Thymus (tissue), 11 donors: ENCODE data around the gene CFAP74. TPM values are rescaled to one million over a fixed set of nuclear protein-coding genes. Genes with fewer than 3 reads are reported as not detected.

Experiments
- DNase-seq, 9 donors: peaks; one replicate each; pipeline ENCODE4 v3.0.0-alpha.2; 2013; ENCODE audit warnings: low spot score in 9 of 9, low read depth in 6 of 9, missing footprints in 1 of 9
- H3K27ac ChIP-seq, 2 donors: one replicate each; pipeline ENCODE4 v1.5.1; 2013; ENCODE audit warnings: control low read depth in 1 of 2, low read depth in 1 of 2, low read length in 1 of 2, mild to moderate bottlenecking in 1 of 2, moderate library complexity in 1 of 2
- H3K27me3 ChIP-seq, 2 donors: one replicate each; pipeline ENCODE4 v1.5.1; 2013; ENCODE audit warnings: low read length in 1 of 2; ENCODE audit not compliant: control insufficient read depth in 2 of 2, insufficient read depth in 1 of 2
- H3K36me3 ChIP-seq, 2 donors: one replicate each; pipeline ENCODE4 v1.5.1; 2013; ENCODE audit warnings: low read length in 1 of 2, mild to moderate bottlenecking in 1 of 2, moderate library complexity in 1 of 2; ENCODE audit not compliant: control insufficient read depth in 2 of 2, insufficient read depth in 2 of 2
- H3K4me1 ChIP-seq, 2 donors: one replicate each; pipeline ENCODE4 v1.5.1; 2013; ENCODE audit warnings: low read length in 2 of 2; ENCODE audit not compliant: control insufficient read depth in 2 of 2, insufficient read depth in 2 of 2
- H3K4me3 ChIP-seq, 2 donors: one replicate each; pipeline ENCODE4 v1.5.1; 2013; ENCODE audit warnings: low read length in 2 of 2, control low read depth in 1 of 2, mild to moderate bottlenecking in 1 of 2
- H3K9me3 ChIP-seq, 2 donors: one replicate each; pipeline ENCODE4 v1.5.1; 2013; ENCODE audit warnings: low read length in 1 of 2, mild to moderate bottlenecking in 1 of 2; ENCODE audit not compliant: control insufficient read depth in 2 of 2, insufficient read depth in 1 of 2
- WGBS: extraction: QIAGEN DNeasy Blood & Tissue Kit; methylation state at CpG from one replicate; pipeline ENCODE4 v1.1.7; 2013; 5-methylcytosine and 5-hydroxymethylcytosine counted together
- polyA plus RNA-seq: library from polyadenylated mRNA; stranded (reverse); fragments of 200-250 nt; gene quantifications from one replicate; pipeline ENCODE4 v1.2.3, GENCODE V29; 2013
- total RNA-seq: library from RNA; stranded (reverse); fragments of 120-200 nt; gene quantifications from one replicate; pipeline ENCODE4 v1.2.4, GENCODE V29; 2013
- donor health status: healthy.

The CFAP74 gene
- total and polyA plus RNA-seq, 2 donors, result 0.09 to 0.16 TPM

- no peaks in the 10 kb centered on the region for H3K9me3 ChIP-seq
- H3K36me3 ChIP-seq, result no peaks in the 10 kb centered on the region
- peaks cover 2 to 9% of the 10 kb centered on the region in 2 donors for H3K4me1 ChIP-seq
- peak overlapping the region; percentile 40 to 54 for H3K4me3 ChIP-seq
- no peak for DNase-seq
- H3K27ac ChIP-seq, result no peak overlapping the region
- peaks cover 68 to 88% of the 10 kb centered on the region in 2 donors for H3K27me3 ChIP-seq
- WGBS, result 38% methylated on average over 14 of the region's 14 CpGs
Observed at GRCh38 chr1:2049225-2049717, 45.7 kb upstream of the CFAP74 start.

- no peak for DNase-seq
- no peak overlapping the region for H3K27ac ChIP-seq
- WGBS, result 78% methylated on average over 25 of the region's 25 CpGs
- no peaks in the 10 kb centered on the region for H3K9me3 ChIP-seq
- H3K4me1 ChIP-seq, result peaks cover 2 to 9% of the 10 kb centered on the region in 2 donors
- peaks cover 70 to 93% of the 10 kb centered on the region in 2 donors for H3K27me3 ChIP-seq
- H3K36me3 ChIP-seq, result no peaks in the 10 kb centered on the region
- no peak overlapping the region for H3K4me3 ChIP-seq
Observed at GRCh38 chr1:2047749-2048729, 44.5 kb upstream of the CFAP74 start.

- H3K4me1 ChIP-seq, result peaks cover 2 to 9% of the 10 kb centered on the region in 2 donors
- 46% methylated on average over 25 of the region's 25 CpGs for WGBS
- peaks cover 67 to 89% of the 10 kb centered on the region in 2 donors for H3K27me3 ChIP-seq
- H3K9me3 ChIP-seq, result no peaks in the 10 kb centered on the region
- no peak for DNase-seq
- no peak overlapping the region for H3K4me3 ChIP-seq
- H3K36me3 ChIP-seq, result no peaks in the 10 kb centered on the region
- H3K27ac ChIP-seq, result no peak overlapping the region
Observed at GRCh38 chr1:2046953-2047748, 43.6 kb upstream of the CFAP74 start.

GRCh38 chr1:2046174-2046917 lies 42.8 kb upstream of the CFAP74 start:
- WGBS, result 31% methylated on average over 20 of the region's 20 CpGs
- Histone ChIP-seq H3K4me3 (no peak overlapping the region), H3K4me1 (peaks cover 2 to 9% of the 10 kb centered on the region in 2 donors), H3K36me3 (no peaks in the 10 kb centered on the region), H3K9me3 (no peaks in the 10 kb centered on the region), H3K27me3 (peaks cover 60 to 84% of the 10 kb centered on the region in 2 donors), H3K27ac (no peak overlapping the region)
- peak in 2 of 9 donors; percentile 16 to 24 for DNase-seq

- Histone ChIP-seq H3K27me3 (peaks cover 54 to 80% of the 10 kb centered on the region in 2 donors), H3K4me1 (peaks cover 2 to 9% of the 10 kb centered on the region in 2 donors), H3K4me3 (no peak overlapping the region), H3K9me3 (no peaks in the 10 kb centered on the region), H3K27ac (no peak overlapping the region), H3K36me3 (no peaks in the 10 kb centered on the region)
- 81% methylated on average over 15 of the region's 15 CpGs for WGBS
- DNase-seq, result no peak
Observed at GRCh38 chr1:2045468-2046173, 42.0 kb upstream of the CFAP74 start.

- Histone ChIP-seq H3K9me3 (no peaks in the 10 kb centered on the region), H3K27me3 (peaks cover 47 to 76% of the 10 kb centered on the region in 2 donors), H3K36me3 (no peaks in the 10 kb centered on the region), H3K27ac (no peak overlapping the region), H3K4me1 (peaks cover 2 to 7% of the 10 kb centered on the region in 2 donors), H3K4me3 (no peak overlapping the region)
- 14% methylated on average over 75 of the region's 75 CpGs for WGBS
- DNase-seq, result peak in 5 of 9 donors; percentile 39 to 63 (median 44)
Observed at GRCh38 chr1:2044510-2045319, 41.1 kb upstream of the CFAP74 start.

GRCh38 chr1:2043886-2044285 lies 40.3 kb upstream of the CFAP74 start:
- WGBS, result 98% methylated on average over 4 of the region's 4 CpGs
- Histone ChIP-seq H3K27ac (no peak overlapping the region), H3K27me3 (peaks cover 39 to 70% of the 10 kb centered on the region in 2 donors), H3K4me3 (no peak overlapping the region), H3K4me1 (peaks cover 0 to 3% of the 10 kb centered on the region in 2 donors), H3K9me3 (no peaks in the 10 kb centered on the region), H3K36me3 (no peaks in the 10 kb centered on the region)
- no peak for DNase-seq
